ENCODE measurements around the gene RYR3.

The RYR3 gene

DNA sequence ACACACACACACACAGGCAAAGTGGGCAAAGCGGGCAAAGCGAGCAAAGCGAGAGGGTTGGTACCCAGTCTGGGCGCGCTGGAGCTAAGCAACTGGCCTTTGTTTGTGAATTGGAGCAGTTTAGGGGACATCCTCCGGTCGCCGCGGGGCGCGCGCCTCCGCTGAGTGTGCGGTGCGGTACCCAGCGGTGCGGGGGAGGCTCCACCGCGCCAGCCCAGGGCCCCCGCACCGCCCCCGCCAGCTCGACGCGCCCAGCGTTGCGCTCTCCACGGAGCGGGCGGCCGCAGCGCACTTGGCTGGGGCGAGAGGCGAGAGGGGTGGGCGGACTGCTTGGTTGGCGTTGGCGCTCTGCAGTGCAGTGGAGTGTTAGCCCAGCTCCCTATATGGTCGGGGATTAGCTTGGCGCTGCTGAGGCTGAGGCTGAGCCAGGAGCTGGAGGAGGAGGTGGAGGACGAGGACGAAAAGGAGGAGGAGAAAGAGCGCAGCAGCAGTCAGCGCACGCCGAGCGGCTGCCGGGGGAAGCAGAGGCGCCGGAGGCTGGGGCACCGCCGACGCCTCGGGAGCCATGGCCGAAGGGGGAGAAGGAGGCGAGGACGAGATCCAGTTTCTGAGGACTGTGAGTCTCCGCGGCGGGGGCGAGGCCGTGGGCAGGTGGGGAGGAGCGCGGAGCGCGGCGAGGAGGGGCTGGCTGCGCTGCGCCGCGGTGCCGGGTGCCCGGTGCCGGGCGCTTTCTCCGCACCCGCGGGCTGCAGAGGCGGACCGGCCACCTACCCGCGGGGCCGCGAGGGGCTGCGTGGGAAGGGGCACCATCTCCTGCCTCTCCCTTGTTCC lies at the start of gene RYR3:
Gene RYR3, plus strand, starts transcription at position 487 of the 831 bp plus-strand sequence. Its CDS starts 79 bp downstream, at position 566.
- DNase-seq (ENCODE audit: low read depth) = no peak

- no peak for DNase-seq (ENCODE audit: low read depth)
Observed at GRCh38 chr15:33262306-33262705, 48.5 kb upstream of the RYR3 start.

GRCh38 chr15:33277689-33278088 lies 33.1 kb upstream of the RYR3 start:
- no peak for DNase-seq (ENCODE audit: low read depth)

- no peak for DNase-seq (ENCODE audit: low read depth)
Observed at GRCh38 chr15:33278816-33279612, 31.8 kb upstream of the RYR3 start.

DNA sequence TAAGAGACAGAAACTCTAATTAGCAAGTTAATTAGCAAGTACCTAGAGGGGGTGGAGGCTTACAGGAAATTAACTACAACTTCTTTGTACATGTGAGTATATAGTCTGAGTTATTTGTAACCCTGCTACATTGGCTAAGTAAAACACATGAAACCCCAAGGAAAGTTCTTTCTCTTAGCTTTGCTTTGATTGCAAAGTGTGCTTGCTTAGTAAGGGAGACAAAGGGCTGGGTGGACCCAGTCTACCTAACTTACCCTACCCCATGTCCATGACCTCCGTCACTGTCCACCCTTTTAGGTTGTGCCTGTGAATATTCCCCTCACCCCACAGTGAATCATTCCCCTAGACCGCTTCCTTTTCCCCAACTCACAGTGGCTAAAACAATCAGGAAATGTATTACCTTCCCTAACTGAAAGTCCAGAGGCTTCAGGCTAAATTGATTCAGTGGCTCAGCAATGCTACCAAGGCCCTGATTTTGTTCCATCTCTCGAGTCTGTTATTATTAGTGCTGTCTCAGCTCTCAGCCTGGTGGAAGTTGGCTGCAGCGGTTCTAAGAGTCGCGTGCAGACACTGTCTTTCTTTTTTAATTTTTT lies 31.1 kb upstream of the RYR3 start:
- DNase-seq (ENCODE audit: low read depth) = no peak

DNA sequence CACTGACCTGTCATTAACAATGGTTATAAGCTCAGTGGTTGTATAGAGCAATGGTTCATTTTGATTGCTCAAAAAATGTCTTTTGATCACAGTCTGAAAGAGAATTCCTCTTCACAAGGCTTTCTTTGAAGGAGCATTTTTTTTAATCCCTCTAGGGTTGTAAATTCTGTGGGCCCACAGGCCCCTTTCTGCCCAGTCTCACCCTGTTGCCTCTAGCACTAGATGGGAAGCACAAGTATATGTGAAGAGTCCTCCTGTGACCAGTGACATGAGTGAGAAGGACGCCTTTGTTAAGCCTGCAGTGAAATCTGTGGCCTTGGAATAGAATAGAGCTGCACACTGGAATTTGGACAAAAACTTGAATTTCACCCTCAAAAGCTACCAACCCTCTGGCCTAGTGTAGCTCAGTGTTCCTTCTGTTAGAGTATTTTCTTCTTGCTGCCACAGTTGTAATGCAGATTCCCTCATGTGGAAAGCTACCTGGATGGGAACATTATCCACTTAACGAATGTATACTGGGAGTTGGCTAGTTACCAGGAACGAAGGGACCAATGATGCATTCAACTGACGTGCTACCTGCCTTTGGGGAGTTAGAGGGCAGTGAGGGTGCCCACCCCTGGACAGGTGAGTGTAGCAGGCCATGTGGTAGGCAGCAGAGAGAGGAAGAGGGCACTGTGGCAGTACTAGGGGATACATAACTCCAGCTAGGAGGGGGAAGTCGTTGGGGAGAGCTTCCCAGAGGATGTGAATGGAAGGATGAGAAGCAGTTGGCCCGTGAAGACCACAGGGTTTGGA lies 28.3 kb upstream of the RYR3 start:
- no peak for DNase-seq (ENCODE audit: low read depth)

- DNase-seq (ENCODE audit: low read depth) = no peak
Observed at GRCh38 chr15:33283576-33283975, 27.2 kb upstream of the RYR3 start.

DNA sequence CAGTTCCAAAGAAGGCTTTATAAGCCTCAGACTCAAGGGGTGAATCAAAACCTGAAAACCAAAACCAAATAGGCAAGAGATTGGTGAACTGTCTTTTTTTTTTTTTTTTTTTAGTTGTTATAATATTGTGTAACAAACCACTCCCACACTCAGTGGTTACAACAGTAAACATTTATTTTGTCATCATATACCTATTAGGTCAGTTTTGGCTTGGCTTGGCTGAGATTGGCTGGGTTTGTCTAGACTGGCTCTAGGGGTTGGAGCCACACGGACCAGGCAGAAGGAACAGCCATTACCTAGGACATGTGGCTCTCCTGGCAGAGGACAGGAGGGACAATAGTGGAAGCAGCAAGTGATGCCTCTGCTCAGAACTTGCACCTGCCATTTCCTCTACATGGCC lies 26.4 kb upstream of the RYR3 start:
- DNase-seq (ENCODE audit: low read depth) = no peak

- peak; percentile 10 for DNase-seq (ENCODE audit: low read depth)
Observed at GRCh38 chr15:33292717-33293307, 18.0 kb upstream of the RYR3 start.

DNA sequence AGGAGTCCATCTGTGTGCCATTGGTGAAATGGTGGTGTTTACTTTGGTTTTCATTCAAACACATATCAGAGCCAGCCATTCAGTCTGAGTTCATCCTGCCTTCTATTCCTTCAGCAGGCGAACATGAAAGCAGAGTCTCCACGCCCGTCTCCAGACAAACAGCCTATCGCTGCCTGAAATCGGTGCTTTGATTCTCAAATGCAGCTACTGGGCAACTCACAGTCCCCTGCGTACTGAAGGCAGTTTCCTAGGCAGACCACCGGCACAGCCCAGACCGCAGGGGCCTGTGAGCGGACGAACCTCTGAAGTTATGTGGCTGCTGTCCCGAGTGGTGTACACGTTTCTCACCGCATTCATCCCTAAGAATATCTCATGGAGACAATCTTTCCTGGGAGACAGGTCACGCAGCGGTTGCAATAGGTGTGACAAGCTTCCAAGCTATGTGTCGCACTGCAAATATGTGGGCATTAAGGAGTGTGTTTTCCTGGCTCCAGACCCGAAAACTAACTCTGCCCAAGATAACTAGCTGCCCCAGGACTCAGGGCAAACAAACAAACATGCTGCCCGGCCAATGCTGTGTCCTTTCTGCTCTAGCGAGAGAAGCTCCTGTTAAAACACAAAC lies 16.9 kb upstream of the RYR3 start:
- DNase-seq (ENCODE audit: low read depth) = no peak

DNA sequence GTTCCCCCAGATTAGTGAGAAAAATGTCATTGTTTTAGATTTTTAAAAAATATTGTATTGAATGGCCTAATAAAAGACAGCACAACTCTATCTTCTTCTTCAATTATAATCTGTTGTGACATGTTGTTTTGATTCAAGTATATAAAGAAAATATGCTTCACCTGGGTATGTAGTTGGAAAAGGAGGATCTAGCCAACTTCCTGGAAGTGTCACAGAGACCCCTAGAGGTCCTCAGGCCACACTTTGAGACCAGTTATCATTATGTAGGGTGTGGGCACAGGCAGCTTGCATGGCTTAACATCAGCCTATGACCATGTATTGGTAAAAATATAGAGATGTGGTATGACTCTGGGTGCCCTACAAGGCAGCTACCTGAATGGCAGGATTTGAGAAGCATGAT lies 14.7 kb upstream of the RYR3 start:
- DNase-seq (ENCODE audit: low read depth) = no peak

GRCh38 chr15:33296856-33297255 lies 13.9 kb upstream of the RYR3 start:
- DNase-seq (ENCODE audit: low read depth) = no peak

DNA sequence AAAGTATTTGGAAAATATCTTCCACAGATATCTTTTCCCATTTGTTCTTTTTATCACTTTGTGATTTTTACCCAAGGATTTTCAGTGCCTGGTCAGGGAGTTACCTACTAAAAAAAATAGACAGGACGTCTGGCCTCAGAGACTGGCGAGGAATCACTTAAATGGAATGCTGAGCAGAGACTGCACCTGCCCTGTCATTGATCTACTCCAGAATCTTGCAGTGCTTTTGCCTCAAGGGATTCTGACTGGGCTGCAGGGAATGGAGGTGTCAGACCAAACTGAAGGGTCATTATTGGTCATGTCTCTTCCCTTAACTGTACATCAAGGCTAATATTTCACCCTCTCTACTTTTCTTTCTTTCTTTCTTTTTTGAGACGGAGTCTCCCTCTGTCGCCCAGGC lies 12.1 kb upstream of the RYR3 start:
- DNase-seq (ENCODE audit: low read depth) = no peak

- no peak for DNase-seq (ENCODE audit: low read depth)
Observed at GRCh38 chr15:33304924-33305323, 5.8 kb upstream of the RYR3 start.

DNA sequence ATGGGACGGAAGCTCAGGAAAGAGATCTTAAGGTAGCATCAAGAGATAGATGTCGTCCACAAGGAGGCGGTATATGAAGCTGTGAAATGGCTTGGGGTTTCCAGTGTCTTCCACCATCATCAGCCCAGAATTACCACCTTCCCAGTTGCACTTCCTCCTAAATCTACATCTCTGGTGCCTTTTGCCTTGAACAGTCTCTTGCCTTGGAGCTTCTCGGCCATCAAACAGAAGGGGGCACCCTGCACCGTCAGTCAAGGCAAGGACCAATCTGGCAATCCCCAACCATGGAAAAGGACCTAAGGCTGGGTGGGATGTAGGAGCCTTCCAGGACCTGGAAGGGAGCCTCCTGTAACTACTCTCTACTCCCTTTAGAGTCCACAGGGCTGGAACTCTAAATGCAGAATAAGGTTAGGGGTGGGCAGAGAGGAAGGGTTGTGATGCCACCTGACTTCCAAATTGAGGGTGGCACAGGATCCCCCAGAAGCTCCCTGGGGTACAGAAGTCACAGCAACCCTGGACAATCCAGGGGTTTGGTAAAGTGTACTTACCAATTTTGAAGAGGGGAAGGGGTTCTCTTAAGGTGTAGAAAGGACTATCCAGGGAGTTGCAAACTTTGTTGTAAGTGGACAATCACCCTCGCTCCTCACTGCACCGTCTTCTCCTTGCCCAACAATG lies 1.0 kb upstream of the RYR3 start:
- DNase-seq (ENCODE audit: low read depth) = no peak

GRCh38 chr15:33311312-33311971 lies 675 bp downstream of the RYR3 start:
- DNase-seq (ENCODE audit: low read depth) = no peak

- no peak for DNase-seq (ENCODE audit: low read depth)
Observed at GRCh38 chr15:33313491-33313890, 2.7 kb downstream of the RYR3 start.

DNA sequence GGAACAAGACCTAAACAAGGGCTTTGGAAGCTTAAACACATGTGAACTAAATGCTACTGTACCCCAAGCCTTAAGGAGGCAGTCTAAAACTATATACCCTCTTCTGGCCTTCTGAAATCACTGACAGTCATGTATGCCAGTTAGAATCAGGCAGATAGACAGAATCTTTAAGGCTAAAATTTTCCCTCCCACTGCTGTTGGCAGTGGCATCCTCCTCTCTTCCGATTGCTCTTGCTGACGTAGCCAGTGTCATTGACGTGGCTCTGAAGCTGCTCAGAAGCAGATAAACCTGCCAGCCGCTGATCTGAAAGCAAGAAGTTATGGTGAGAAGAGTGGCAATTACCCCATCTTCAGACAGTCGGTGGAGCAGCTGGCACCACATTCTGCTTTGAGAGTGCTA lies 3.3 kb downstream of the RYR3 start:
- no peak for DNase-seq (ENCODE audit: low read depth)

DNA sequence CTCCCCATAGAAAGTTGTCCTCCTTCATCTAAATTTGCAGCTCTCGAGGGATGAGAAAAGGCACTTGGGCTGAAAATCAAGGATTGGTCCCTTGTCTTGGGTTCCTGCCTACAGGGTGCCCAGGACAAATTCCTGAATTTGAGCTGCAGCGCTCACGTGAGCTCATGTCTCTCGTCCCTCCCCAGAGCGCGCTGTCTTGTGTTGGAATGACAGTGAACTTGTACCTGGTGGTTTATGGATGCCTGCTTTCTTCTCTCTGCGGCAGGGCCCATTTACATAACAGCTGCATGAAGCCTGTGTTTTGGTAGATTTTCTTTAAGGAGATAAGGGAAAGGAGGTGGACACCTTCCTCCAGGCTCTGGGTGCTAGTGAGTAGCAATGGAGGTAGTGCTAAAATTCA lies 4.3 kb downstream of the RYR3 start:
- DNase-seq (ENCODE audit: low read depth) = no peak

- no peak for DNase-seq (ENCODE audit: low read depth)
Observed at GRCh38 chr15:33317896-33318295, 7.1 kb downstream of the RYR3 start.

Data from stimulated activated CD8-positive, alpha-beta memory T cell treated with anti-CD3 and anti-CD28 coated beads, Interleukin-15, amount 100 ng/mL, for 24 hours (primary cell).